GM13977 (cell line): ENCODE data around the gene CXXC4.
A peak's percentile ranks its signal among the peaks of the same experiment; 100 is the strongest.

Source experiments
- DNase-seq: peaks from one replicate; pipeline ENCODE4 v3.0.0; 2012; ENCODE audit warnings: low spot score
- in situ Hi-C: fragments of 300-500 bp; cut with MboI; formaldehyde crosslinking; loops from one replicate; pipeline ENCODE4 v1.12.0; 2022; ENCODE audit warnings: low sequenced_read_pairs, low pct_unique_long_range_greater_than_20kb, mixed read lengths, inconsistent platforms; ENCODE audit not compliant: unreplicated experiment
- TF ChIP-seq, protein P1 (sequence below): IDR thresholded peaks from 2 replicates; pipeline ENCODE4 v1.5.1; 2012; ENCODE audit warnings: mild to moderate bottlenecking, control low read depth; ENCODE audit not compliant: insufficient read depth; ENCODE audit errors: extremely low read depth, missing control alignments

Gene CXXC4

DNA sequence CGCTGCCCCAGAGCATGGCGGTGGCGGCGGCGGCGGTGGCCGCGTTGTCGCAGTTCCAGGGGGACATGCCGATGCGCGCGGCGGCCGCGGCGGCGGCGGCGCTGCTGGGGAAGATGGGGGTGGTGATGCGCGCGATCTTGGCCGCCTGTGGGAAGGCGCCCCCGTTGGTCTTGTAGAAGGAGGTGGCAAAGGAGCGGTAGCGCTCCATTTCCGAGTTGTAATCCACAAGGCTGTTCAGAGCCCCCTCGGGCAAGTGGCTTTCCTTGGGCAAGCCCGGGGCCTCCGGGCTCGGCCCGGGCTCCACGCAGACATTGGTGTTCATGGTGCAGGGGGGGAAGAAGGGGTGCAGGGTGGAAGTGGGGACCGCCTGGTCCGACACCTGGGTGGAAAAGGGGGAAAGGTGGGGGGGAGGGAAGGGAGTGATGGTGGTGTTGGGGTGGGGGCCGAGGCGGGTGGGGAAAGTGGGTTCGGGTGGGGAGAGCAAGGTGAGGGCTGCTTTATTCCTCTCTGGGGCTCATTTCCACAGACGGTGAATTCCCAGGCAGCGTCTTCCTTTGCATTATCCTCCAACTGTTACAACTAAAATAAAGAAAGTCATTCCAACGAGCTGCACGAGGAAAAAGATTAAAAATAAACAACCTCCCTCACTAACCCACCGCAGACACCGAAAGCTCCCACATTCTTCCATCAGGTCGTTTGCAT lies 3.1 kb downstream of the CXXC4 start:
- in situ Hi-C loops: no loop called here
- TF ChIP-seq, protein P1, sequence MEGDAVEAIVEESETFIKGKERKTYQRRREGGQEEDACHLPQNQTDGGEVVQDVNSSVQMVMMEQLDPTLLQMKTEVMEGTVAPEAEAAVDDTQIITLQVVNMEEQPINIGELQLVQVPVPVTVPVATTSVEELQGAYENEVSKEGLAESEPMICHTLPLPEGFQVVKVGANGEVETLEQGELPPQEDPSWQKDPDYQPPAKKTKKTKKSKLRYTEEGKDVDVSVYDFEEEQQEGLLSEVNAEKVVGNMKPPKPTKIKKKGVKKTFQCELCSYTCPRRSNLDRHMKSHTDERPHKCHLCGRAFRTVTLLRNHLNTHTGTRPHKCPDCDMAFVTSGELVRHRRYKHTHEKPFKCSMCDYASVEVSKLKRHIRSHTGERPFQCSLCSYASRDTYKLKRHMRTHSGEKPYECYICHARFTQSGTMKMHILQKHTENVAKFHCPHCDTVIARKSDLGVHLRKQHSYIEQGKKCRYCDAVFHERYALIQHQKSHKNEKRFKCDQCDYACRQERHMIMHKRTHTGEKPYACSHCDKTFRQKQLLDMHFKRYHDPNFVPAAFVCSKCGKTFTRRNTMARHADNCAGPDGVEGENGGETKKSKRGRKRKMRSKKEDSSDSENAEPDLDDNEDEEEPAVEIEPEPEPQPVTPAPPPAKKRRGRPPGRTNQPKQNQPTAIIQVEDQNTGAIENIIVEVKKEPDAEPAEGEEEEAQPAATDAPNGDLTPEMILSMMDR: no peak
- DNase-seq: peak; percentile 58

DNA sequence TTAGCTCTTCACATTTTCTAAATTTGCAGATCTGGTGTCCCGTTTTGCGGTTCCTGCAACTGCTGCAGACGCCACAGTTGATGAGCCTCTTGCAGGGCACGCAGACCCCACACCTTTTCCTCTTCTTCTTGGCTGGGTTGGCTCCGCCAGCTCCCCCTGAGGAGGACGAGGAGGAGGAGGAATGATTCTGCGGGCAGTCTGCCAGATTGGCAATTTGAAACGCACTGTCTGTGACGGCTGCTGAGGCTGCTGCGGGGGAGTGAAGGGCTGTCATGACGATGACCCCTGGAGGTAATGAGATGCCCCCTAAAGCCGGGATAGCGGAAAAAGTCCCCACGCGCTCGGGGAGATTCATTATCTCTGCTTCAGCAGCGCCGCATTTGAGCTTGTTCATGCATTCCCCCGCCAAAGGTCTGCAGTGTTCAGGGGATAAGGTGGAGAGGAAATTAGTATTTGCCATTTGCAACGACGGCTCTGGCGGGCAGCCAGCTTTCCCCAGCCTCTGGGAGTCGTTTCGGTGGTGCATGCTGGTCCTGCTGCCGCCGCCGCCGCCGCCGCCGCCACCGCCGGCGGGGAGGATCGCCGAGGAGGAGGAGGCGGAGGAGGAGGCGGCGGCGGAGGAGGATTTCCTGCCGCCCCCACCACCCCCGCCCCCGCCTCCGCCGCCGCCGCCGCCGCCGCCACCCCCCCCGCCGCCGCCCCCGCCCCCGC lies 3.8 kb downstream of the CXXC4 start:
- peak; percentile 50 for DNase-seq
- TF ChIP-seq, protein P1: no peak

DNA sequence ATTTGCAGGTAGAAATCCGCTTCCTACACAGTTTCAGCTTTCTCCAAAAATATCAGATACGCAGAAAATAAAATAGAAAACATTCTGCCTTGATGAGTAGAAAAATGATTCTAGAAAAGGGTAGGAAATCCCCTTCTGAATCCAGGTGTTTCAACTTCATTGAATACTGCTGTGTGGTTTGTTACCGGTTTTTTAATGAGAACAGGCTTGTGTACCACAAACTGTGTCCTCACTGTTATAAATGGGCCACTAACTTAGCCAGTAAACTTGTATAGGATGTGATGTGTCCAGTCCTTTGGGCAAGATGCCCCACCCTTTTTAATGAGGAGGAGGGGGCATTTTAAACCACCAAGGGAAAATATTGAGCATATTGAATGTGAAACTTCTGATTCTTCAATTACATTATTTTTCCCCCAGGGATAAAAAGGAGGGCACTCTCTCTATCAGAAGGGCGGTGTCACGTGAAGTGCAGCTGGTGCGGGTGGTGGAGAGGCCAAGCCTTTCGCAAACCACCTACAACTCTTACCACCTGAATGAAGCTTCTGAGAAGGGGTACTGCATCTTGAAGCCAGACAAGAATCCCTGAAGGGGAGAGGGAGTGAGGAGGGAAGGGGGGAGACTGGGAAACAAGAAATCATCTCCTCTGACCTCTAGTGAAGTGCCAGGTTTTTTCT lies 4.5 kb downstream of the CXXC4 start:
- DNase-seq: peak; percentile 66
- in situ Hi-C loops: no loop called here
- TF ChIP-seq, protein P1: no peak

More for the DNA sequence above, 3.8 kb downstream of the CXXC4 start:
- in situ Hi-C loops: no loop called here

DNA sequence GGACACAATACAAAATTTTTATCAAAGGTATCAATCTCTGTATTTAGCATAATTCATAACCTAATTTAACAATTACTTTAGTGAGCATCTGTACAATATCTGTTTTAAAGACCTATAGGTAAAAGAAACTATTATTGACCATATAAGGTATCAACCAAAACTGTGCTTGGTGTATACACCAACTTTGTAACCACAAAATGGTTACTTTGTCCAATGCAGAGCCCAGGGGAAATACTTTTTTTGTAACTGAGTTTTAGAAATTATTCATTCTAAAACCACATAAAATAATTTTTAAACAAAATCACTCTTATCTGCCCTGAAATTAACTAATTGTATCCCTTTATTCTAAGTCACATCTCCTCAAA lies 5.0 kb downstream of the CXXC4 start:
- TF ChIP-seq, protein P1: no peak
- DNase-seq: no peak
- in situ Hi-C loops: no loop called here

DNA sequence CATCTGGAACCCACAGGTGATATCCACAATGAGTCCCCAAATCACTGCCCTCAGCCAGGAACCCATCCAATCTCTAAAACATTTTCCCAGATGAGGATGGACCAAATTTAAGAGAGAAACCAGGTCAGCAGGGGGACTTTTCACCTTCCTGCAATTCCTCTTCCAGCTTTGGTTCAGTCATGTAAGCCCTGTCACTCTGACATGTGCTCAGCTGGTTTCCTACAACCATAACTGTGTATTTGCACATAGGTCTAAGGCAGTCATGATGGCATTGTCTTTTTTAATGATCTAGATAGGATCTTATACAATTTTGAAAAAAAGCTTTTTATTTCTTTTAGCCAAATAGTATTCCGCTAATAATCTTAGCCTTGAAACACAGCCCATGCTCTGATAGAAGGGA lies 6.5 kb downstream of the CXXC4 start:
- DNase-seq: no peak

More for the DNA sequence above, 6.5 kb downstream of the CXXC4 start:
- in situ Hi-C loops: no loop called here
- TF ChIP-seq, protein P1: no peak
